Suprapubic skin (tissue), 4 donors: ENCODE data around the gene AURKA.

Source experiments
- EP300 ChIP-seq: sonication (generic); formaldehyde crosslinking; IDR thresholded peaks from one replicate; pipeline ENCODE4 v1.6.1; 2017; ENCODE audit warnings: antibody characterized with exemption
- POLR2A ChIP-seq, 2 donors: fragments of 450-650 bp; IDR thresholded peaks; one replicate each; pipeline ENCODE4 v1.6.1; 2017; ENCODE audit warnings: antibody characterized with exemption in 2 of 2, mild to moderate bottlenecking in 2 of 2, moderate library complexity in 2 of 2
- POLR2AphosphoS5 ChIP-seq, 3 donors: sonication (generic); formaldehyde crosslinking; IDR thresholded peaks; one replicate each; pipeline ENCODE4 v1.6.1; 2017; ENCODE audit warnings: antibody characterized with exemption in 3 of 3
- TF ChIP-seq, protein P1 (sequence below), 2 donors: fragments of 200-600 bp in 1 of 2; fragments of 450-650 bp in 1 of 2; sonication (generic) in 1 of 2; IDR thresholded peaks; one replicate each; pipeline ENCODE4 v1.5.1; 2016 to 2019; ENCODE audit warnings: antibody characterized with exemption in 2 of 2, mild to moderate bottlenecking in 1 of 2, moderate library complexity in 1 of 2

DNA sequence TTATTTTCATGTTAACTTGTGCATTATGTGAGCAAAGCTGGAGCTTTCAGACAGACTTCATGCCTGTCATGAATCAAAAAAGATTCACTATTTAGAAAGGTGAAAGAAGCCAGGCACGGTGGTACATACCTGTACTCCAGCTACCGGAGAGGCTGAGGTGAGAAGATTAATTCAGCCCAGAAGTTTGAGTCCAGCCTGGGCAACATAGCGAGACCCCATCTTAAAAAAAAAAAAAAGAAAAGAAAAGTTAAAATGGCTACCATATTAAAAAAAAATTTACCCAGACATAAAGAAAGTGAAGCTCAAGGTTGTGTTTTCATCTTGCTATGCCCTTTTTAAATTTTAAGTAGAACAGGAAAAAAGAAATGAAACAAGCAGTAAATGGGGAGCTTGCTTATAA, 20.9 kb upstream of the AURKA start:
- TF ChIP-seq, protein P1, sequence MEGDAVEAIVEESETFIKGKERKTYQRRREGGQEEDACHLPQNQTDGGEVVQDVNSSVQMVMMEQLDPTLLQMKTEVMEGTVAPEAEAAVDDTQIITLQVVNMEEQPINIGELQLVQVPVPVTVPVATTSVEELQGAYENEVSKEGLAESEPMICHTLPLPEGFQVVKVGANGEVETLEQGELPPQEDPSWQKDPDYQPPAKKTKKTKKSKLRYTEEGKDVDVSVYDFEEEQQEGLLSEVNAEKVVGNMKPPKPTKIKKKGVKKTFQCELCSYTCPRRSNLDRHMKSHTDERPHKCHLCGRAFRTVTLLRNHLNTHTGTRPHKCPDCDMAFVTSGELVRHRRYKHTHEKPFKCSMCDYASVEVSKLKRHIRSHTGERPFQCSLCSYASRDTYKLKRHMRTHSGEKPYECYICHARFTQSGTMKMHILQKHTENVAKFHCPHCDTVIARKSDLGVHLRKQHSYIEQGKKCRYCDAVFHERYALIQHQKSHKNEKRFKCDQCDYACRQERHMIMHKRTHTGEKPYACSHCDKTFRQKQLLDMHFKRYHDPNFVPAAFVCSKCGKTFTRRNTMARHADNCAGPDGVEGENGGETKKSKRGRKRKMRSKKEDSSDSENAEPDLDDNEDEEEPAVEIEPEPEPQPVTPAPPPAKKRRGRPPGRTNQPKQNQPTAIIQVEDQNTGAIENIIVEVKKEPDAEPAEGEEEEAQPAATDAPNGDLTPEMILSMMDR (IDR thresholded peaks at IDR 0.05): no peak
- TF ChIP-seq POLR2A (IDR thresholded peaks at IDR 0.05) (no peak), POLR2AphosphoS5 (IDR thresholded peaks at IDR 0.05) (no peak), EP300 (no peak)
